Endothelial cell of umbilical vein (primary cell): ENCODE results near the gene SYTL5. TPM values are rescaled to one million over a fixed set of nuclear protein-coding genes. Genes with fewer than 3 reads are reported as not detected.

Experiments
- BruUV-seq: library from RNA; stranded (reverse); fragments of 400-500 nt; replicated peaks from 2 replicates; lab custom pipeline; 2021; lab: Mats Ljungman, UMichigan
- CTCF ChIA-PET: fragments of 300-600, 350-600 bp; sonication (Branson Sonifier 250); formaldehyde crosslinking; loops from one replicate; lab custom pipeline; 2021; ENCODE audit warnings: antibody characterized with exemption, inconsistent platforms; lab: Charles Lee
- POLR2A ChIA-PET: fragments of 300-600, 350-600 bp; sonication (Branson Sonifier 250); formaldehyde crosslinking; loops from one replicate; lab custom pipeline; 2021; ENCODE audit warnings: antibody characterized with exemption, inconsistent platforms; lab: Charles Lee
- DNase-seq: peaks from one replicate; pipeline ENCODE4 v3.0.0-alpha.2; 2011; ENCODE audit warnings: low read depth, low spot score
- FAIRE-seq: peaks from 2 replicates; lab custom pipeline; 2011; peaks lifted over from hg19 to GRCh38; lab: Jason Lieb, UNC
- H2AFZ ChIP-seq: 2 replicates; pipeline ENCODE4 v1.6.0; 2012; ENCODE audit warnings: low read depth, low read length, control low read depth, inconsistent platforms
- H3K27ac ChIP-seq: 2 replicates; pipeline ENCODE4 v1.5.1; 2011; ENCODE audit warnings: low read depth, mild to moderate bottlenecking, control low read depth, low read length, moderate library complexity; ENCODE audit not compliant: insufficient read depth
- H3K27me3 ChIP-seq, 2 experiments: 2 replicates each; pipeline versions ENCODE4 v1.6.0 to v1.6.1; 2011; ENCODE audit warnings: low read length in 2 of 2, mixed read lengths in 1 of 2; ENCODE audit not compliant: control insufficient read depth in 2 of 2, insufficient read depth in 2 of 2
- H3K36me3 ChIP-seq, 2 experiments: 2 replicates in 1 of 2; 3 replicates in 1 of 2; pipeline ENCODE4 v1.5.1; 2011; ENCODE audit warnings: low read length in 2 of 2, mild to moderate bottlenecking in 1 of 2, moderate library complexity in 1 of 2; ENCODE audit not compliant: control insufficient read depth in 2 of 2, insufficient read depth in 2 of 2; ENCODE audit errors: extremely low read depth in 1 of 2
- H3K4me1 ChIP-seq: 3 replicates; pipeline ENCODE4 v1.5.1; 2011; ENCODE audit warnings: mild to moderate bottlenecking, low read length; ENCODE audit not compliant: control insufficient read depth, insufficient read depth; ENCODE audit errors: extremely low read depth
- H3K4me2 ChIP-seq: 2 replicates; pipeline ENCODE4 v1.6.1; 2011; ENCODE audit warnings: low read length, control low read depth, mixed read lengths; ENCODE audit not compliant: insufficient read depth
- H3K4me3 ChIP-seq, 3 experiments: fragments of 200-600 bp in 1 of 3; sonication (generic), shearing (Covaris generic) in 1 of 3; replicated peaks in 1 of 3; 2 replicates each; pipeline ENCODE4 v1.5.1; 2011 to 2016; ENCODE audit warnings: control low read depth in 3 of 3, low read length in 3 of 3, mild to moderate bottlenecking in 2 of 3, inconsistent platforms in 1 of 3, low read depth in 1 of 3, moderate library complexity in 1 of 3; ENCODE audit not compliant: insufficient read depth in 1 of 3
- H3K79me2 ChIP-seq: 2 replicates; pipeline ENCODE4 v1.6.0; 2012; ENCODE audit warnings: low read length, inconsistent platforms; ENCODE audit not compliant: control insufficient read depth, insufficient read depth
- H3K9ac ChIP-seq: replicated peaks from 2 replicates; pipeline ENCODE3; 2011; ENCODE audit warnings: low read length, control low read depth; ENCODE audit not compliant: insufficient read depth; ENCODE audit errors: extremely low read depth
- H3K9me1 ChIP-seq: replicated peaks from 3 replicates; pipeline ENCODE4 v1.6.0; 2011; ENCODE audit warnings: mild to moderate bottlenecking, low read length; ENCODE audit not compliant: control insufficient read depth, insufficient read depth; ENCODE audit errors: extremely low read depth
- H3K9me3 ChIP-seq: replicated peaks from 2 replicates; pipeline ENCODE4 v1.5.1; 2012; ENCODE audit warnings: low read length, inconsistent platforms; ENCODE audit not compliant: control insufficient read depth, insufficient read depth
- H4K20me1 ChIP-seq: replicated peaks from 2 replicates; pipeline ENCODE3; 2011; ENCODE audit warnings: mild to moderate bottlenecking, low read length; ENCODE audit not compliant: control insufficient read depth, insufficient read depth; ENCODE audit errors: extremely low read depth
- EZH2 ChIP-seq: IDR thresholded peaks from 2 replicates; pipeline ENCODE4 v1.6.1; 2012; ENCODE audit warnings: borderline replicate concordance, low read depth, mild to moderate bottlenecking, moderate library complexity, low read length, inconsistent platforms; ENCODE audit not compliant: severe bottlenecking
- FOS ChIP-seq: IDR thresholded peaks from 2 replicates; pipeline ENCODE4 v1.6.1; 2011; ENCODE audit warnings: mild to moderate bottlenecking, low read length, moderate library complexity, borderline replicate concordance; ENCODE audit not compliant: insufficient read depth
- GATA2 ChIP-seq: IDR thresholded peaks from 2 replicates; pipeline ENCODE4 v1.7.0; 2011; ENCODE audit warnings: low read depth, mild to moderate bottlenecking, moderate library complexity, mixed read lengths, low read length; ENCODE audit not compliant: insufficient read length, insufficient read depth
- JUN ChIP-seq: IDR thresholded peaks from 2 replicates; pipeline ENCODE4 v1.6.1; 2011; ENCODE audit warnings: borderline replicate concordance, low read depth; ENCODE audit not compliant: insufficient read length, insufficient read depth
- MAX ChIP-seq: IDR thresholded peaks from 2 replicates; pipeline ENCODE4 v1.6.1; 2011; ENCODE audit not compliant: insufficient read depth, insufficient read length
- MYC ChIP-seq: IDR thresholded peaks from one replicate; pipeline ENCODE4 v1.6.1; 2011; ENCODE audit warnings: mild to moderate bottlenecking, low read depth, low read length
- POLR2A ChIP-seq: IDR thresholded peaks from 2 replicates; pipeline ENCODE4 v1.6.1; 2012; ENCODE audit warnings: low read depth, mild to moderate bottlenecking, control low read depth, low read length
- POLR2AphosphoS5 ChIP-seq: IDR thresholded peaks from 2 replicates; pipeline ENCODE4 v1.6.1; 2012; ENCODE audit warnings: low read depth, mild to moderate bottlenecking, control low read depth, low read length, moderate library complexity; ENCODE audit not compliant: insufficient read depth
- dilution Hi-C: fragments of 300-500 bp; cut with MboI; formaldehyde crosslinking; loops from one replicate; pipeline ENCODE4 v1.15.0; 2019; ENCODE audit warnings: low sequenced_read_pairs; ENCODE audit not compliant: extremely low pct_ligation_motif_present
- intact Hi-C: fragments of 100-400 bp; cut with micrococcal nuclease; formaldehyde crosslinking; loops from one replicate; pipeline ENCODE4 v1.10.0; 2022
- polyA plus RNA-seq, 4 experiments: library from polyadenylated mRNA; depleted of rRNA in 3 of 4; stranded (reverse) in 3 of 4; unstranded in 1 of 4; fragments of >200 nt; gene quantifications; 2 replicates each; pipeline versions ENCODE4 v1.2.1 to v1.2.3, GENCODE V29; 2011 to 2012; ENCODE audit warnings: missing spikeins in 1 of 4
- total RNA-seq: library from RNA; stranded (reverse); gene quantifications from 2 replicates; pipeline ENCODE4 v1.2.3, GENCODE V29; 2021
- TF ChIP-seq, protein P1 (sequence below), 2 donors: IDR thresholded peaks; 1 replicate in 1 of 2; 2 replicates in 1 of 2; pipeline ENCODE4 v1.5.1; 2011; ENCODE audit warnings: low read length in 2 of 2, mild to moderate bottlenecking in 2 of 2, moderate library complexity in 2 of 2, control low read depth in 1 of 2, inconsistent platforms in 1 of 2, low read depth in 1 of 2; ENCODE audit not compliant: insufficient read depth in 1 of 2; ENCODE audit errors: extremely low read depth in 1 of 2

Gene SYTL5
- total and polyA plus RNA-seq, 2 donors (not counting 3 experiments of a cell fraction or from before 2014, with no cell fraction given): 0.01 TPM; not detected in 1

DNA sequence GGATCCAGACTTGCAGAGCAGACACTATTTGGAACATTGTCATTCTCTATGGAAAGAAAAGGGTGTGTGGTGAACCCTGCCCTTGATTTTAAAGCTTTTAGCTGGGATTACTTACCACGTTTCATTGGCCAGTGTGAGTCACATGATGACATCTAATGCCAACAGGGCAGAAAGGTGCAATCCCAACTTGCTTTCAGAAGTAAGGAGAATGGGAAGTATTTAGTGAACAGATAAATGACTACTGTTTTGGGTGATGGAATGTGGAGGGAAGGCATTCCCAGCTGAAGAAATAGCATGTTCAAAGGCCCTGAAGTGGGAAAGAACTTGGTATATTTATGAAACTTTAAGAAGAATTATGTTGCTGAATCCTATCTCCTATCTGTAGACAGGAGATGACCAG lies 44.5 kb downstream of the SYTL5 start:
- dilution Hi-C loops (no loop called here), intact Hi-C loops (no loop called here)
- Histone ChIP-seq H3K27ac (no peak overlapping the region), H3K9ac (no peak overlapping the region), H3K27me3 (no peaks in the 10 kb centered on the region), H2AFZ (no peak overlapping the region), H3K4me3 (no peak overlapping the region), H3K4me1 (peaks cover 7% of the 10 kb centered on the region), H3K9me1 (no peaks in the 10 kb centered on the region), H3K36me3 (no peaks in the 10 kb centered on the region), H4K20me1 (no peaks in the 10 kb centered on the region), H3K4me2 (no peak overlapping the region), H3K79me2 (no peaks in the 10 kb centered on the region), H3K9me3 (no peaks in the 10 kb centered on the region)
- BruUV-seq: no TSS peak
- TF ChIP-seq FOS (no peak), POLR2AphosphoS5 (no peak), MYC (no peak), JUN (no peak), GATA2 (no peak), EZH2 (no peak), MAX (no peak), POLR2A (no peak)
- TF ChIP-seq, protein P1, sequence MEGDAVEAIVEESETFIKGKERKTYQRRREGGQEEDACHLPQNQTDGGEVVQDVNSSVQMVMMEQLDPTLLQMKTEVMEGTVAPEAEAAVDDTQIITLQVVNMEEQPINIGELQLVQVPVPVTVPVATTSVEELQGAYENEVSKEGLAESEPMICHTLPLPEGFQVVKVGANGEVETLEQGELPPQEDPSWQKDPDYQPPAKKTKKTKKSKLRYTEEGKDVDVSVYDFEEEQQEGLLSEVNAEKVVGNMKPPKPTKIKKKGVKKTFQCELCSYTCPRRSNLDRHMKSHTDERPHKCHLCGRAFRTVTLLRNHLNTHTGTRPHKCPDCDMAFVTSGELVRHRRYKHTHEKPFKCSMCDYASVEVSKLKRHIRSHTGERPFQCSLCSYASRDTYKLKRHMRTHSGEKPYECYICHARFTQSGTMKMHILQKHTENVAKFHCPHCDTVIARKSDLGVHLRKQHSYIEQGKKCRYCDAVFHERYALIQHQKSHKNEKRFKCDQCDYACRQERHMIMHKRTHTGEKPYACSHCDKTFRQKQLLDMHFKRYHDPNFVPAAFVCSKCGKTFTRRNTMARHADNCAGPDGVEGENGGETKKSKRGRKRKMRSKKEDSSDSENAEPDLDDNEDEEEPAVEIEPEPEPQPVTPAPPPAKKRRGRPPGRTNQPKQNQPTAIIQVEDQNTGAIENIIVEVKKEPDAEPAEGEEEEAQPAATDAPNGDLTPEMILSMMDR (IDR thresholded peaks at IDR 0.05; ENCODE audit: extremely low read depth in 1 of 2, insufficient read depth in 1 of 2, low read depth in 1 of 2, low read length in 2 of 2): no peak
- DNase-seq: no peak
- POLR2A ChIA-PET: no interaction called here
- CTCF ChIA-PET: no interaction called here
- FAIRE-seq: no peak
